Upper lobe of right lung (tissue), 1 donor: Measurements from ENCODE around the gene MEP1B. TPM values are rescaled to one million over a fixed set of nuclear protein-coding genes. Genes with fewer than 3 reads are reported as not detected.

ENCODE experiments used
- ATAC-seq: fragments of 200-7000 bp; cut with Tn5 transposase; one replicate; pipeline ENCODE4 v1.9.1; 2020; ENCODE audit warnings: mild to moderate bottlenecking, moderate library complexity
- DNase-seq: peaks from one replicate; pipeline ENCODE4 v3.0.0-alpha.2; 2020
- H3K27ac ChIP-seq: fragments of 200-600 bp; one replicate; pipeline ENCODE4 v1.8.0; 2022
- H3K27me3 ChIP-seq: fragments of 200-600 bp; one replicate; pipeline ENCODE4 v1.8.0; 2022; ENCODE audit warnings: mild to moderate bottlenecking
- H3K36me3 ChIP-seq: fragments of 200-600 bp; one replicate; pipeline ENCODE4 v1.8.0; 2022
- H3K4me1 ChIP-seq: fragments of 200-600 bp; one replicate; pipeline ENCODE4 v1.8.0; 2022
- H3K4me3 ChIP-seq: fragments of 200-600 bp; one replicate; pipeline ENCODE4 v1.8.0; 2022; ENCODE audit warnings: mild to moderate bottlenecking
- H3K9me3 ChIP-seq: fragments of 200-600 bp; one replicate; pipeline ENCODE4 v1.8.0; 2022
- CTCF ChIP-seq: fragments of 200-600 bp; IDR thresholded peaks from one replicate; pipeline ENCODE4 v1.8.0; 2022; ENCODE audit warnings: antibody characterized with exemption
- intact Hi-C: fragments of 100-400 bp; cut with DNase I; formaldehyde crosslinking; loops from one replicate; pipeline ENCODE4 v1.11.0; 2022
- total RNA-seq: library from RNA; stranded (reverse); fragmentation: NEBNext Ultra II Directional; extraction: Animal tissue kit (Norgen Biotek cat#: 25700); gene quantifications from one replicate; pipeline ENCODE4 v1.2.1, GENCODE V29; 2021
- donor health status: DM: no; HTN: yes; CAD: no; lungs with severe emphysema.

MEP1B gene
- total RNA-seq, 1 donor from 2014 or later = not detected

- no peak for TF ChIP-seq CTCF
- H3K9me3 ChIP-seq = no peaks in the 10 kb centered on the region
- H3K27ac ChIP-seq = no peak overlapping the region
- no peak for DNase-seq
- ATAC-seq = no peak
- H3K4me3 ChIP-seq = no peak overlapping the region
- no peaks in the 10 kb centered on the region for H3K27me3 ChIP-seq
- intact Hi-C loops = no loop called here
- no peaks in the 10 kb centered on the region for H3K36me3 ChIP-seq
- no peaks in the 10 kb centered on the region for H3K4me1 ChIP-seq
Measured at GRCh38 chr18:32242395-32242794, 52.6 kb downstream of the MEP1B start.

DNA sequence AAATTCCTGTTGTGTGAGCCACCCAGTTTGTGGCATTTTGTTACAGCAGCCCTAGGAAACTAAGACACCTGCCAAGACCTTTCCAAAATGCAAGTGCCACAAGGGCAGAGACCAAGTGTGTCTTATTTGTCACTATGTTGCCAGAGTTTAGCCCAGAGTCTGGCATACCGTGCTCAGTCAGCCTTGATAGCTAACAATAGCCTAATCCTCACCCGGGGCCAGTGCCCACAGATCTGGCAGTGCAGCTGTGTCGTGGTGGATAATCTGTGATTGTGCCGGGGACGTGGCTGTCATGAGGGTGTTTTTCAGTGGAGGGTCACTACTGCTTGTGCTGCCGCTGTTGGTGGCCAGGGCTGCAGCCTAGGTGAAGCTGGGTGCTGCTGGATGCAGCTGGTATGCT, 53.5 kb downstream of the MEP1B start:
- Histone ChIP-seq H3K4me1 (no peaks in the 10 kb centered on the region), H3K36me3 (no peaks in the 10 kb centered on the region), H3K4me3 (no peak overlapping the region), H3K27me3 (no peaks in the 10 kb centered on the region), H3K9me3 (no peaks in the 10 kb centered on the region), H3K27ac (no peak overlapping the region)
- intact Hi-C loops = no loop called here
- DNase-seq = no peak
- ATAC-seq = no peak
- no peak for TF ChIP-seq CTCF

DNA sequence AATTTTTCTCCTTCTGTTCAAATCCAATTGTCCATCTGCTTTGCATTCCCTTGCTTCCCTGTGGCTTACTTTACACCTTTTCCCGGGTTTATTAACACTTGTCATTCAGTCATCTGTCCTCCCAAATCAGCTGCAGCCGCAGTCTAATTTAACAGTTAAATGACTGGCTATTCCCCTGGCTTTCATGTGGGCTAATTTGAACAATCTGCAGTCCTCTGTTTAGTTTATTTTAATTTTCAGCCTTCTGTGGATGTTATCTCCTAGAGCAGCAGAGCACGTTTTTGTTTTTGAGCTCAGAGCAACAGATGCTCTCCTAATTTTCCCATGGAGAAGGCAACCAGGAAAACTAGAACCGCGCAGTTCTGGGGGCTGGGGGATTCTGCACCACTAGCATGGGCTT, 55.0 kb downstream of the MEP1B start:
- H3K36me3 ChIP-seq = no peaks in the 10 kb centered on the region
- no peak for TF ChIP-seq CTCF
- no peaks in the 10 kb centered on the region for H3K9me3 ChIP-seq
- H3K27me3 ChIP-seq = no peaks in the 10 kb centered on the region
- intact Hi-C loops = no loop called here
- ATAC-seq (no peak), DNase-seq (no peak)
- no peak overlapping the region for H3K27ac ChIP-seq
- H3K4me3 ChIP-seq = no peak overlapping the region
- no peaks in the 10 kb centered on the region for H3K4me1 ChIP-seq

- no peak for TF ChIP-seq CTCF
- H3K4me1 ChIP-seq = no peaks in the 10 kb centered on the region
Measured at GRCh38 chr18:32249147-32249929, 59.5 kb downstream of the MEP1B start.

GRCh38 chr18:32251466-32251865, 61.6 kb downstream of the MEP1B start:
- no peak for DNase-seq
- Histone ChIP-seq H3K4me1 (no peaks in the 10 kb centered on the region), H3K27me3 (no peaks in the 10 kb centered on the region), H3K36me3 (no peaks in the 10 kb centered on the region), H3K4me3 (no peak overlapping the region), H3K9me3 (no peaks in the 10 kb centered on the region), H3K27ac (no peak overlapping the region)
- no peak for TF ChIP-seq CTCF
- intact Hi-C loops = no loop called here
- ATAC-seq = no peak

More at GRCh38 chr18:32249147-32249929, 59.5 kb downstream of the MEP1B start:
- Histone ChIP-seq H3K36me3 (no peaks in the 10 kb centered on the region), H3K4me3 (no peak overlapping the region), H3K27me3 (no peaks in the 10 kb centered on the region), H3K27ac (no peak overlapping the region), H3K9me3 (no peaks in the 10 kb centered on the region)
- DNase-seq (no peak), ATAC-seq (no peak)
- intact Hi-C loops = no loop called here
